HepG2 (cell line): ENCODE data around the gene ARVCF. TPM values are rescaled to one million over a fixed set of nuclear protein-coding genes. Genes with fewer than 3 reads are reported as not detected.

ENCODE experiments used
- ATF2 ChIP-seq: sonication (generic); formaldehyde crosslinking; IDR thresholded peaks from 2 replicates; pipeline ENCODE4 v1.4.0; 2020; ENCODE audit warnings: missing genetic modification reagents
- CSRNP1 ChIP-seq: sonication (generic); formaldehyde crosslinking; IDR thresholded peaks from 2 replicates; pipeline ENCODE4 v1.8.1; 2023; ENCODE audit warnings: mild to moderate bottlenecking, missing genetic modification reagents
- DPF2 ChIP-seq: sonication (generic); formaldehyde crosslinking; IDR thresholded peaks from 2 replicates; pipeline ENCODE4 v1.4.0; 2020; ENCODE audit warnings: mild to moderate bottlenecking, low read depth, missing genetic modification reagents, borderline replicate concordance
- FOXJ3 ChIP-seq: sonication (generic); formaldehyde crosslinking; IDR thresholded peaks from 2 replicates; pipeline ENCODE4 v1.4.0; 2020; ENCODE audit warnings: missing genetic modification reagents, mild to moderate bottlenecking, borderline replicate concordance
- HDAC6 ChIP-seq: fragments of 200-600 bp; sonication (generic); IDR thresholded peaks from 2 replicates; pipeline ENCODE4 v1.7.0; 2017; ENCODE audit warnings: mild to moderate bottlenecking, antibody characterized with exemption, low read length, low read depth
- IRF9 ChIP-seq: sonication (generic); formaldehyde crosslinking; IDR thresholded peaks from 2 replicates; pipeline ENCODE4 v1.8.0; 2022; ENCODE audit warnings: missing genetic modification reagents, mild to moderate bottlenecking, borderline replicate concordance
- KDM3A ChIP-seq: IDR thresholded peaks from 2 replicates; pipeline ENCODE4 v1.6.1; 2018; ENCODE audit warnings: low read depth, missing compliant biosample characterization
- MXD4 ChIP-seq: IDR thresholded peaks from 2 replicates; pipeline ENCODE4 v1.6.1; 2016; ENCODE audit warnings: mild to moderate bottlenecking, missing biosample characterization, missing genetic modification reagents
- MYNN ChIP-seq: sonication (generic); formaldehyde crosslinking; IDR thresholded peaks from 2 replicates; pipeline ENCODE4 v1.4.0; 2020; ENCODE audit warnings: mild to moderate bottlenecking, low read depth, missing genetic modification reagents
- POLR2G ChIP-seq: fragments of 200-400 bp; formaldehyde crosslinking; IDR thresholded peaks from 2 replicates; pipeline ENCODE4 v1.6.1; 2018; ENCODE audit warnings: mild to moderate bottlenecking, low read depth, low read length, moderate library complexity
- RFX5 ChIP-seq: IDR thresholded peaks from 2 replicates; pipeline ENCODE4 v1.6.1; 2011; ENCODE audit warnings: low read depth, low read length, improper control_type of control experiment
- TFE3 ChIP-seq: IDR thresholded peaks from 2 replicates; pipeline ENCODE4 v1.6.1; 2016
- TOPORS ChIP-seq: sonication (generic); formaldehyde crosslinking; IDR thresholded peaks from 2 replicates; pipeline ENCODE4 v1.8.0; 2023; ENCODE audit warnings: mild to moderate bottlenecking, missing genetic modification reagents
- ZBTB25 ChIP-seq: IDR thresholded peaks from 2 replicates; pipeline ENCODE4 v1.6.1; 2018; ENCODE audit warnings: missing genetic modification reagents
- ZBTB26 ChIP-seq: IDR thresholded peaks from 2 replicates; pipeline ENCODE4 v1.6.1; 2016; ENCODE audit warnings: missing compliant biosample characterization, missing genetic modification reagents, borderline replicate concordance
- ZNF263 ChIP-seq: sonication (generic); formaldehyde crosslinking; IDR thresholded peaks from 2 replicates; pipeline ENCODE4 v1.4.0; 2020; ENCODE audit warnings: missing genetic modification reagents
- ZNF383 ChIP-seq: sonication (generic); formaldehyde crosslinking; IDR thresholded peaks from 2 replicates; pipeline ENCODE4 v1.4.0; 2020; ENCODE audit warnings: missing genetic modification reagents, mild to moderate bottlenecking, borderline replicate concordance
- ZNF724P ChIP-seq: sonication (generic); formaldehyde crosslinking; IDR thresholded peaks from 2 replicates; pipeline ENCODE4 v1.8.0; 2022; ENCODE audit warnings: missing genetic modification reagents, borderline replicate concordance
- ZSCAN29 ChIP-seq: sonication (generic); formaldehyde crosslinking; conservative IDR thresholded peaks from 2 replicates; pipeline ENCODE4 v1.4.0; 2020; ENCODE audit warnings: mild to moderate bottlenecking, missing genetic modification reagents
- polyA plus RNA-seq, 8 experiments: library from polyadenylated mRNA; depleted of rRNA in 3 of 8; stranded (reverse) in 7 of 8; unstranded in 1 of 8; fragments of >200 nt; fragmentation: Illumina TruSeq in 4 of 8; extraction: Trizol in 4 of 8; gene quantifications; 2 replicates each; pipeline versions ENCODE4 v1.2.1 to v1.2.3, GENCODE V29; 2011 to 2016; ENCODE audit warnings: low read depth in 4 of 8, missing spikeins in 1 of 8, mixed read lengths in 1 of 8; ENCODE audit not compliant: insufficient read depth in 1 of 8
- total RNA-seq, 5 experiments: library from RNA; depleted of rRNA; stranded (reverse); fragments of >200 nt; fragmentation: Illumina TruSeq; extraction: Trizol; gene quantifications; 2 replicates each; pipeline ENCODE4 v1.2.3, GENCODE V29; 2016; ENCODE audit warnings: low read depth in 1 of 5

The ARVCF gene
- total and polyA plus RNA-seq, 2 of the 13 experiments (the other 11 are each of a cell fraction or from before 2014, with no cell fraction given): 16.4 to 17.7 TPM

GRCh38 chr22:19970479-19971275, 45.9 kb downstream of the ARVCF start (continued):
- TF ChIP-seq ATF2: peak; percentile 68; the same call in 1 of the 2 replicates
- TF ChIP-seq IRF9 (CRISPR knock-in tag): peak; percentile 88
- peak; percentile 68; the same call in 1 of the 2 replicates for TF ChIP-seq KDM3A (CRISPR knock-in tag)
- TF ChIP-seq FOXJ3: no peak
- no peak for TF ChIP-seq RFX5
- no peak for TF ChIP-seq ZNF383 (CRISPR knock-in tag)
- peak; percentile 84 for TF ChIP-seq MXD4 (CRISPR knock-in tag)
- TF ChIP-seq TFE3 (CRISPR knock-in tag): peak; percentile 52; the same call in 1 of the 2 replicates
- peak; percentile 16; the same call in 1 of the 2 replicates for TF ChIP-seq DPF2 (CRISPR knock-in tag)
- no peak for TF ChIP-seq ZNF724P (CRISPR knock-in tag)
- no peak for TF ChIP-seq MYNN (CRISPR knock-in tag)
- TF ChIP-seq ZBTB25: peak; percentile 86
- no peak for TF ChIP-seq HDAC6
- peak; percentile 58 for TF ChIP-seq POLR2G
- peak; percentile 78; the same call in 1 of the 2 replicates for TF ChIP-seq ZBTB26
- TF ChIP-seq TOPORS: peak; percentile 76
- peak; percentile 97 for TF ChIP-seq ZNF263
- TF ChIP-seq CSRNP1 (CRISPR knock-in tag): peak; percentile 91; the same call in 1 of the 2 replicates
- TF ChIP-seq ZSCAN29 (CRISPR knock-in tag): 0 out of 2 replicates have a peak, but pooled peaks have one; percentile 12
